GM19467 (cell line): ENCODE data around the gene PPP1R13L.

ENCODE experiments used
- ATAC-seq: cut with Tn5 transposase; IDR thresholded peaks from one replicate; pipeline ENCODE4 v1.9.1; 2021; ENCODE audit warnings: mild to moderate bottlenecking, moderate library complexity; ENCODE audit not compliant: unreplicated experiment

PPP1R13L gene

DNA sequence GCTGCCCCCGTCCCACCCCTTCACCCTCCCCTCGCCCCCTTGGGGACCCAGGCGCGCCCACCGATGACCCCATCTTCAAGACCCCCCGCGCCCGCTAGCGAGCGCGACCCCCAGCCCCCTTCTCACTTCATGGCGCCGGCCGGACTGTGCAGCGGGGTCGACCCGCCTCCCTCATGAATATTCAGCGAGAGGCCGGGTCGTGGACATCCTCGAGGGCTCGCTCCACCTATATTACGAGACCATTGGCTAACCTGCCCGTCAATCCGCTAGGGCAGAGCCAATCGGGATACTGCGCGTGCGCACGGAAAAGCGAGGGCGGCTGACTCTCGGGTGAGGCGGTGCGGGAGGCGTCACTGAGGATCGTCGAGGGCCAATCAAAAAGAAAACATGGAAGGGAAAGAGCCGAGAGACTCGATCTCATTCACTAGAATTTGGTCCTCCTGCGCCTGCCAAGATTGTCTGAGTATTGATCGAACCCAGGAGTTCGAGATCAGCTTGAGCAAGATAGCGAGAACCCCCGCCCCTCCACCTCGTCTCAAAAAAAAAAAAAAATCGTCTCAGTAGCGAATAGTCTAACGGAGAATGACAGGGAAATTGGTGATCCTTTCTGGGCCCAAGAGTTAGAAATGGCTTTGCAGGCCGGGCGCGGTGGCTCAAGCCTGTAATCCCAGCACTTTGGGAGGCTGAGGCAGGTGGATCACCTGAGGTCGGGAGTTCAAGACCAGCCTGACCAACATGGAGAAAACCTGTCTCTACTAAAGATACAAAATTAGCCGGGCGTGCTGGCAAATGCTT, 34.3 kb downstream of the PPP1R13L start, which contains the start of gene ERCC2:
Gene ERCC2 (minus strand): TSS at position 164 of the 795 bp plus-strand sequence. CDS start 33 bp downstream, at position 131.
- ATAC-seq: peak; percentile 94

DNA sequence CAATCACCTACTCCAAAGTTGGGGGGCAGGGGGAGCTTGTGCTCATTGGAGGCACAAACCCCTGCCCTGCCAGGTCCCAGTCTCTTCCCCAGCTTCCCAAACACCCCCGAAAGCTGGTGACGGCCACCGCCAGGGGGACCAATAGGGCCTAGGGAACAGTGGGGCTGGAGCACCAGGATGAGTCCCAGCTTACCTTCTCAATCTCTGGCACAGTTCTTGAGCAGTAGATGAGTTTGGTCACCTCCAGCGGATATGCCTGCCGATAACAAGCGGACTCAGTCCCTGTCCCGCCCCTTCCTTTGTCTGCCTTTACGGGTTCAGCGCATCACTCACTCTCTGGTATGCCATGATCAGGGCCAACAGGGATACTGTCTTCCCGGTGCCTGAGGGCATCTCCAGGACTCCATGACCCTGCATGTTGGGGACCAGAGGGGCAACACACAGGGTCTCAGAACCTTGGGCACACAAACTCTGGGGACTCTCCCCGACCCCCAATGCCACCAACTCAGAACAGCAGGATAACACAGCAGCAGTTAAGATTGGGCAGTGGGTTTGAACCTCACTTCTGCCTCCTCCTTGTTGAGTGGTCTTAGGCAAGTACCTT, 36.0 kb downstream of the PPP1R13L start:
- no peak for ATAC-seq

DNA sequence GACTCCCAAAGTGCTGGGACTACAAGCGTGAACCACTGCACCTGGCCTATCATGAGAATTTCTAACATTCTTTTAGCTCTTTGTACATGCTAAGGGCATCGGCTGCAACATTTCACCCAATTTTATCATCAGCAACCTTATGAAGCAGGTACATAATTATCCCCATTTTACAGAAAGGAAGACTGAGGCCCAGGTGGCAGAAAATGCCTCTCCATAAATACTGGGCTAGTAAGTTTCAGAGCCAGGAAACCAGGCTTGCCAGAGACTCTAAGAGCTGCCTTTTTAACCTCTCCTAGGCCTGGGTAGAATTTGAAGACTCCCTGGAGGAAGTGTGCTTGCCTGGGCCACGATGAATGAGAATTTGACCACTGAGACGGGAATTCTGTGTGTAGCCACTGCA, 36.7 kb downstream of the PPP1R13L start:
- no peak for ATAC-seq

DNA sequence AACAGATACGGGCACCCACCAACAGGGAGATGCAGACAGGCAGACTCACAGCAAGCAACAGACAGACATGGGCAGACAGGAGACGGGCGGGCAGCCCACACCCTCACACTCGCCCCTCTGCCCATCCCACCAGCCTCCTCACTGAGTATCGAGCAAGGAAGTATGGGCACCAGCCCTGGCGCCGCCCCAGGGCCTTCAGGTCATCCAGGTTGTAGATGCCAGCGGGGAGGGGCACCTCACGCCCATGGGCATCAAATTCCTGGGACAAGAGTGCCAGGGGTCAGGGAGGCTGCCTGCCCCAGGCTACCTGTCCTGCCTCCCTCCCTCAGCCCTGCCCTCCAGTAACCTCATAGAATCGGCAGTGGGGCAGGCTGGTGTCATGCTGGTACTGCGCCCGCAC, 40.2 kb downstream of the PPP1R13L start:
- no peak for ATAC-seq

DNA sequence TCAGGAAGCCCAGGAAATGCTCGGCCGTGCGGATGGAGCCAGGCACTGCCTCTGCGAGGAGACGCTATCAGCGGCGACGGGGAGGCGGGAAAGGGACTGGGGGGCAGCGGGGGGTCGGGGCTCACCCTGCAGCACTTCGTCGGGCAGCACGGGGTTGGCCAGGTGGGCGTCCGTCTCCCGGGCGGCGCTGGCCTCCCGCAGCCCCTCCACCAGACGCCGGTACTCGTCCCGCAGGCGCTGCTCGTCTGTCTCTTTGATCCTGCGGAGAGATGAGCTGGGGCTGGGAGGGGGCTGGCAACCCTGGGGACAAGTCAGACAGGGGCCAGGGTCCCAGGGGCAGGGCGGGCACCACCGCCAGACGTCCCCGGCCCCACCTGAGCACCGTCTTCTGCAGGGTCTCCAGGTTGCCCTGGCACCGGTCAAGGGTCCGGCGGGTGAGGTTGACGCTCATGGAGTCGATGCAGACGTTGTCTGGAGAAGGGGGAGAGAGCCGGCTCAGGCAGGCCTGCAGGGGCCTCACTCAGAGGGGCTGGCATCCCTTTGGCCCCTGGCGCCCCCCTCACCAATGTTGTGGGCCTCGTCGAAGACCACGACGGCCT, 40.9 kb downstream of the PPP1R13L start:
- no peak for ATAC-seq

GRCh38 chr19:45362291-45362690, 42.6 kb downstream of the PPP1R13L start:
- ATAC-seq: no peak

DNA sequence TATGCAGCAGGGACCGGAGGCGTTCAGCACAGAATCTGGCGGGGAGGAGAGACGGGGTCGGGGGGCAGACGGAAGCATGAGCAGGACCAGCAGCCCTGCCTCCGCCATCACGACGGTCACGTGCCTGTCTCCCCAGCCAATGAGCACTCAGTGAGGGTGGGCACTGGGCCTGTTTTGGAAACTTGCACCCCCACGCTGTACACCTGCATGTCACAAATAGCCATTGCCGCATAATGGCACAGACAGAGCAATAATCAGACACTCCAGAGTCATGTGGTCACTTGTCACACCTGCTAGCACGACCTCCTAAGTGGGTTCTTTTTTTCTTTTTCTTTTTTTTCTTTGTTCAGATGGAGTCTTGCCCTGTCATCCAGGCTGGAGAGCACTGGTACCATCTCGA, 43.3 kb downstream of the PPP1R13L start:
- no peak for ATAC-seq

DNA sequence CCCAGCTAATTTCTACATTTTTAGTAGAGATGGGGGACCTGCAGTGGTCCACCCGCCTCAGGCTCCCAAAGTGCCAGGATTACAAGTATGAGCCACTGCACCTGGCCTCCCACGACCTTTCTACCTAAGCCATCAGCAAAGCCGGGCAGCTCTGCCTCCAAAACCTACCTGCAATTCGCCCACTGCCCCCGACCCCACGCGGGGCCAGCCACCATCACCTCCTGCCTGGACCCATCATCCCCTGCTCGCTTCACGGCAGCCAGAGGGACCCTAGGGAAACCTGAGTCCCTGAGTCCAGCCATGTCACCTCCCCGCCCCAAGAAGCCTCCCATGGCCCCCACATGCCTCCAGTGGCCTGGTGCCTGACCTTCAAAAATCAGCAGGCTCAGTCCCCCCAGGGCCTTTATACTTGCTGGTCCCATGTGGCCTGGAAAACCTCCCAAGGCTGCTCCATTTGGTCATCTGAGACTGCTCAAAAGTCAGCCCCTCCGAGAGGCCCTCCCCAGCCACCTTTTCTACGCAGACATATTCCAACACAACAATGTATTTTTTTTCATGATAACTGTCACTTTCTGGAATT, 46.6 kb downstream of the PPP1R13L start:
- no peak for ATAC-seq

- no peak for ATAC-seq
These were observed 47.5 kb downstream of the PPP1R13L start for GRCh38 chr19:45357445-45357783.

DNA sequence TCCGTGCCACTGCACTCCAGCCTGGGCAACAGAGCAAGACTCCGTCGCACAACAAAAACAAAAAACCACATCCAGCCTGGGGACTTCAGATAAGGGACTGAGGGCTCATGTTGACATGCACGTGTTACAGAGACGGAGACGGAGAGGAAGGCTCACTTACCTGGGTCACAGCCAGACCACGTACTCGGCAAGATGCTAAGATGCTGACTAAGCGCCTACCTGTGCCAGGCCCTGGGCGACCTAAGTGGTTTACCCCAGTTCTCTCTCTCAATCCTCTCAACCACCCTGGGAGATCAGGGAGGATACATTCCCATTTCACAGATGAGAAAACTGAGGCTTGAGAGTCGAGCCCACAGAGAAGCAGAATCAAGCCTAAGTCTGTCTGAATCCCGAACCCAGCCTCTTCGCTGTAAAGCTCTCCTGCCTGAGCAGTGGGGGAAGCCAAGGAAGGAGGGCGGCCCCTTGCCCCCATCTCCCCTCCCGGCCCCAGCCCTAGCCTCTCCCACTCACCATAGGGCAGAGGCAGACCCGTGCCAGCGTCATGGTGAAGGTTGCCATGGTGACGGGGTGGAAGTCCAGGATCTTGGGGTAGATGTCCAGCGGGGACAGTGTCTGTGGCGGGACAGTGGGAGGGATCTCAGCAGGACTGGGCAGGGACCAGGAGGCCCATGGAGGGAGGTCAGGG, 48.0 kb downstream of the PPP1R13L start:
- ATAC-seq: no peak

DNA sequence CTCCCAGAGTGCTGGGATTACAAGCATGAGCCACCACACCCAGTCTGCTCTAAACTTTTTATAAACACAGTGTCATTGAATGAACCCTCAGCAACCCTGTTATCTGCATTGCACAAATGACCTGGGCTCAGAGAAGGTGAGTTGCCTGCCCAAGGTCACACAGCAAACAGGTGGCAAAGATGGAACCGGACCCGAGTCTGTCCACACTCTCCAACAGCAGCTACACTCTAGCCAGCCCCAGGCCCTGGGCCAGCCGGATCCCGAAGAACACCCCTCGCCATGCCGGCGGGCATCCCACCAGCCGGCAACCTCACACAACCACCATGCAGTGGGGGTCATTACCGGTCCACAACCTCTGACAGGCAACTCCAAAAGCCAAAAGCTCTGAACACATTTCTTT, 49.0 kb downstream of the PPP1R13L start:
- no peak for ATAC-seq

DNA sequence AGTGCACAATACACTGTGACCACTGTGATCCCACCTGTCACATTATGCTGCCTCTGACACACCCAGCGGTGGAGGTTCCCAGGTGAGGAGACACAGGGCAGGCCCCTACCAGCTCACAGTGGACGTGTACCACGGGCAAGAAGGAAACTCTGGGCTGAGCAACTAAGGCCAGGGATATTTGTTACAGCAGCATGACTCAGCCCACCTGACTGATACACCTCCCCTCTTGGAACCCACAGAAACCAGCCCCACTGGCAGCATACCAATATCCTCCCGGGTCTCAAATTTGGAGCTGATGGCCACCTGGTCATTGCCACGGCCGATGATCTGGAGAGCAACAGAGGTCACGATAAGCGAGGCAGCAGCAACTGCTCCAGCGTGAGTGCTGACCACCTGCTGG, 49.5 kb downstream of the PPP1R13L start:
- no peak for ATAC-seq

DNA sequence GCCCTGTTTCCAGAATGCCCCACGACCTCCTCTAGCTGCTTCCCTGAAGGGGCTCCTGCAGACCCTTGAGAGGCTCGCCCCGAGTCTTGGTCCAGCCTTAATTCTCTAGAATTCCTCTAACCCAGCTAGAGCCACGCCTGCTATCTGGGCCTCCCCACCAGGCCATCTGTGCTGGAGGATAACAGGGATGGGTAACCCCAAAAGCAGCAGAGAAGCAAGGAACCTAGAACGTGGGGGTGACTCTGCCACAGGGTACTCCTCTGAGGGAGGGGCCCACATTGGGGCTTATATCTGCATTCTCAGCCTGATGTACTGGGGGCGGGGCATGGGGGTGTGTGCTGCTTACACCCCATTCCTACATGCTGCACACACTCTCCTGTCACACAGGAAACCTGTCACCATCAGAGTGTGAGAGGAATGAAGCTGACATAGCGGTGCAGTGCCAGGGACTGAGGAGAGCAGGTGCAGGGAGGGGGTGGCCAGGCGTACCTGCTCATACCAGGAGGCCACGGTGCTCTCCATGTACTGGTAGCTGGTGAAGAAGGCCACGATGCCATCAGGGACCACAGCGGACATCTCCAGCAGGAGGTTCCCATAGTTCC, 50.5 kb downstream of the PPP1R13L start:
- ATAC-seq: no peak

DNA sequence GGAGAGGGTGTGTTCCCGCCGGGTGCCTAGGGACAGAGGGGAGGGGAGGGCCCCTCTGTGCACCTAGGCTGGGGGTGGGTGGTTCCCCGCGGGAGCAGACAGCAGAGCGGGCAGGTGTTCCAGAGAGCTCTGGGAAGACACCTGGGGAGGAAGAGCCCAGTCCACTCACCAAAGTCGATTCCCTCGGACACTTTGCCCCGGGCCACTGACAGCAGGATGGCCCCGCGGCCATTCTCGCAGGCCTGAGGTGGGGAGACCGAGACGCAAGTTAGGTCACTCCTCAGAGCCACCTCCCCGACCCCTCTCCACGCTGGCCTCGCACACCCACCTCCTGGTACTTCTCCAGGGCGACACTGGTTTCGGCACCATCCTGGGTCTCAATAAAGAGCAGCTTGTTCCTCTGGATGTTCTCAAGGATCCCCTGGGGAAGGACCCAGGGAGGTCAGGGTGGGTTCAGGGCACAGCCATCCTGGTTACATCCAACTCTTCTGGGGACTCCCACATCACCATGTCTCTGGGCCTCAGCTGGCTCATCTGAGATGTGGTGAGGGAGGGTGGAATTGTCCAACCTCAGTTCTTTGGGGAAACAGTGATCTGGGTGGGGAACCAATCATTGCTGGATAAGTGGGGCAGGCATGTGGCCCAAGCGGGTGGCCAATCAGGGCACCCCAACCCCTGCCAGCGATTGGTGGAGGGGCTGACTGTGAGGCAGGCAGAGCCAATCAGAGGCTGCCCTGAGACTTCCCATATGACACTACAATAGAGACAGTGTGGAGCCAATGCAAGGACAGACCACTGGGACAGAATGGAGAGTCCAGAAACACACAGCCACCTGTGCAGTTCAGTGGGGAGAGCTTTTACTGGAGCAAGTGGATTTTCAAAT, 51.7 kb downstream of the PPP1R13L start:
- ATAC-seq: no peak

DNA sequence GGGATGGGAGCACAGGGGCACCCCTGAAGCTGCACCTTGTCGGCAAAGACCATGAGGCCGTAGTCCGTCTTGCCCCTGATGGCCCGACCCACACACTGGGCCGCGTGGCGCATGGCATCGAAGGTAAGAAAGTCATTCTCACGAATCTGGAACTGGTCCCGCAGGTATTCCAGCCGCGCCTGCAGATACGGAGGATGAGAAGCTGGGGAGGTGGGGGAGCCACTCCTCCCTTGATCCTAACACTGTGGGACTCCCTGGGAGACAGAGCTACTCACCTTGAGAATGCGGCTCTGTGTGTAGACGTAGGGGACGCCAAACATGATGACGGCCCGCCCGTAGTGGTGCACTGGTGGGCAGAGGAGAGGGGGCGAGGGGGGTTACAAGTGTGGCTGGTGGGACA, 52.4 kb downstream of the PPP1R13L start:
- no peak for ATAC-seq

- ATAC-seq: no peak
These were observed 52.8 kb downstream of the PPP1R13L start for GRCh38 chr19:45352062-45352461.

DNA sequence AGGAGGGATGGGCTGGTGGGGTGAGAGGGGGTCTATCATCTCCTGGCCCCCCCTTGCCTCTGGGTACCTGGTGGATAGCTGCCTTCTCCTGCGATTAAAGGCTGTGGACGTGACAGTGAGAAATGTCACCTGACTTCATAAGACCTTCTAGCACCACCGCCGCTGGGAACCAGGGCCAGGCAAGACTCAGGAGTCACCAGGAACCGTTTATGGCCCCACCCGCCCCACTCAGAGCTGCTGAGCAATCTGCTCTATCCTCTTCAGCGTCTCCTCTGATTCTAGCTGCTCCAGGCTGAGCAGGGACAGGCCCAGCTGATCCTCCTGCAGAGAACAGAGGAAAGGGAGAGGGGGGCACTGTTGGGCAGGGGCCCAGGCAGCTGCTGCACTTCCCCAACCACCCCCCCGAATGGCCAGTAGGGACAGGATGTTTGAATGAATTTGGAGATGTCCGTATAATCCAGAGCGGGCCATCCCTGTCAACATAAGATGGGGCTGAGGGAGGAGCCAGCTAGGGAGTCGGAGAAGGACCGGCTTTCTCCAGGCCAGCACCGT, 53.4 kb downstream of the PPP1R13L start:
- no peak for ATAC-seq

DNA sequence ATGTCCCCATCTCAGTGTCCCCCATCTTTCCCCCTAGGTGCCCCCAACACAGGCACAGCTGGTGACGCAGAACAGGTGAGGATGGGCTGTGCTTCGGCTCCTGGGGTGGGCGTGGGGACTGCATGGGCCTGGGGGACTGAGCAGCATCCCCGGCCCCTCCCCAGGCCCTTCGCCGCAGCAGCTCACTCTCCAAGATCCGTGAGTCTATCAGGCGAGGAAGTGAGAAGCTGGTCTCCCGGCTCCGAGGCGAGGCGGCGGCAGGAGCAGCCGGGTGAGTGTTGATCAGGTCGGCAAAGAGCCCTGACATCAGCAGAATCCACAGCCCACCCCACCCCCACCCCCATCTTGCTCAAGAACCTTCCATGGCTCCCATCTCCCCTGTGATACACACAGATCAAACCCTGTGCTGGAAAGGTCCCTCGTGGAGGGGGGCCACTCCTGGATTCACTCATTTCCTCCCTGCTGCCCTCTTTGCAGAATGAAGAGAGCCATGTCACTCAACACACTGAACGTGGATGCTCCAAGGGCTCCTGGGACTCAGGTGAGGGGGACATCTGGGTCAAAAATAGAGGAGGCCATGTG, 54.3 kb downstream of the PPP1R13L start:
- ATAC-seq: no peak

- ATAC-seq: no peak
These were observed 55.4 kb downstream of the PPP1R13L start for GRCh38 chr19:45349430-45349941.
